GM12875 (cell line): ENCODE data around the gene CEP85.

Experiments used
- H3K4me3 ChIP-seq: one replicate; pipeline ENCODE4 v1.5.1; 2011; ENCODE audit warnings: low read depth, low read length, control low read depth
- CTCF ChIP-seq: IDR thresholded peaks from 2 replicates; pipeline ENCODE4 v1.5.1; 2011; ENCODE audit warnings: low read depth, mild to moderate bottlenecking, control low read depth, inconsistent platforms, low read length, moderate library complexity, borderline replicate concordance; ENCODE audit not compliant: insufficient read depth

Gene CEP85

GRCh38 chr1:26324550-26324949 is 90.5 kb downstream of the CEP85 start:
- H3K4me3 ChIP-seq, result no peak overlapping the region
- TF ChIP-seq CTCF, result no peak

- H3K4me3 ChIP-seq, result no peak overlapping the region
- TF ChIP-seq CTCF, result no peak
These were observed 94.0 kb downstream of the CEP85 start for GRCh38 chr1:26327956-26328362.
